Stimulated activated CD4-positive, alpha-beta T cell treated with anti-CD3 and anti-CD28 coated beads, Interleukin-4, amount 100 ng/mL, for 4 hours (primary cell): Measurements from ENCODE around the gene IREB2.

Experiments
- DNase-seq, 2 experiments: peaks; one replicate each; pipeline ENCODE4 v3.0.0-alpha.2; 2020

IREB2 gene

DNA sequence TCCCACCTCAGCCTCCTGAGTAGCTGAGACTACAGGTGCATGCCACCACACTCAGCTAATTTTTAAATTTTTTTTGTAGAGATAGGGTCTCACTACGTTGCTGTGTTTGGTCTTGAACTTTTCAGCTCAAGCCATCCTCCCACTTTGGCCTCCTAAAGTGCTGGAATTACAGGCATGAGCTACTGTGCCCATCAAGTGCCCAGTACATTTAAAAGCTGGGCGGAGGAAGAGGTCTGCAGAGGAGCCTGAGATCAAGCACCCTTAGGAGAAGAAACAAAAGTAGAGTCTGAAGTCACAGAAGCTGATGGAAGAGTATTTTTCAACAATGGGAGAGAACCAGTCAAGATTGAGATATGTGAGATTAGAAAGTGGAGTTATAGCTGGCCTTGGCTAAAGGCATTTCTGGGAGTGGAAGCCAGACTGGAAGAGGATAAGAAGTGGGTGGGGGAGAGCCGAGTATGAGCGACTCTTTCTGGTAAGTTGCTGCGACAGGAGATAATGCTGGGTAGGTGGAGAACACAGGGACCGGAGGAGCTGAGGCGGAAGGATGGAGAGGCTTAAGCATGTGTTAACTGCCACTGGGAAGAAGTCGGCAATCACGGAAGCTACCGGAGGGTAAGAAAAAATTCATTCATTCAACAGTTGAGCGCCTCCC is 782 bp upstream of the IREB2 start:
- DNase-seq, result no peak

GRCh38 chr15:78438619-78439285 is 736 bp downstream of the IREB2 start:
- peak; percentile 4 to 15 for DNase-seq

GRCh38 chr15:78440375-78441373 is 2.7 kb downstream of the IREB2 start:
- DNase-seq, result no peak

GRCh38 chr15:78444255-78444654 is 6.2 kb downstream of the IREB2 start:
- DNase-seq, result no peak

DNA sequence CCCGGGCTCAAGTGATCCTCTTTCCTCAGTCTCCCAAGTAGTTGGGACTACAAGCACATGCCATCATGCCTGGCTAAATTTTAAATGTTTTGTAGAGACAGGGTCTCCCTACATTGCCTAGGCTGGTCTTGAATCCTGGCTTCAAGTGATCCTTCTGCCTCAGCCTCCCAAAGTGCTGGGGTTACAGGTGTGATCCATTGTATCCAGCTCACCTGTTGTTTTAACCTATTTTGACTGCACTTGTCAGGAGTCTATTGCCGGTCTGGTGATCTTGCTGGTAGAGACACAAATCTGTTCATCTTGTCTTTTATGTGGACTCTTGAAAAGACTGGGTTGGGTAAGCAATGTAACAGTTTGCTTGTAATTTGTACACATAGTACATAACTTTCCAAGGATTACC is 7.9 kb downstream of the IREB2 start:
- DNase-seq, result no peak

- no peak for DNase-seq
These were observed 8.5 kb downstream of the IREB2 start for GRCh38 chr15:78446551-78446950.

- DNase-seq, result no peak
These were observed 10.6 kb downstream of the IREB2 start for GRCh38 chr15:78448441-78449219.

- no peak for DNase-seq
These were observed 11.4 kb downstream of the IREB2 start for GRCh38 chr15:78449220-78449999.

DNA sequence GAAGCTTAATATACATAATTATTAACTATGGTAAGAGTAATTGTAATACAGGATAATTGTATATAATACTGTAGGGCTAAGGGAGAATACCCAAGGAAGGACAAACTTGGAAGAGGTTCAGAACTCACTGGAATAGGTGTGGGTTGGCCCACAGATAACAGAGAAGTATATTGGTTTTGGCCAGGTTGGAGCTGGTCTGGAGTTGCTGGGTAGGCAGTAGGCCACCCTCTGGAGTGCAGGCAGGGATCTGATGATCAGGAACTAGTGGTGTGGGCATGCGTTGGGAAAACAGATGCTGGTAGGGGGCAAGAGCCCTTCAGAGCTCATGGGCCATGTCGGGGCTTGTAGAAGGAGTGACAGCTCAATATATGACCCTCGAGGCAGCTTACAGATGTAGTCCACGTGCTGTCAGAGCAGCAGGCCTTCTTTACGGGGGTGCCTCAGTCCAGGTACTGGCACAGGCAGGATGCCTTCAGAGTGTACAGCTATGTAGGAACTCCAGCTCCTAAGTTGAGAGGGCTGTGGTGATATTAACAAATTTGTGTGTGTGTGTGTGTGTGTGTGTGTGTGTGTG is 12.4 kb downstream of the IREB2 start:
- DNase-seq, result no peak

GRCh38 chr15:78452485-78452884 is 14.5 kb downstream of the IREB2 start:
- DNase-seq, result no peak

DNA sequence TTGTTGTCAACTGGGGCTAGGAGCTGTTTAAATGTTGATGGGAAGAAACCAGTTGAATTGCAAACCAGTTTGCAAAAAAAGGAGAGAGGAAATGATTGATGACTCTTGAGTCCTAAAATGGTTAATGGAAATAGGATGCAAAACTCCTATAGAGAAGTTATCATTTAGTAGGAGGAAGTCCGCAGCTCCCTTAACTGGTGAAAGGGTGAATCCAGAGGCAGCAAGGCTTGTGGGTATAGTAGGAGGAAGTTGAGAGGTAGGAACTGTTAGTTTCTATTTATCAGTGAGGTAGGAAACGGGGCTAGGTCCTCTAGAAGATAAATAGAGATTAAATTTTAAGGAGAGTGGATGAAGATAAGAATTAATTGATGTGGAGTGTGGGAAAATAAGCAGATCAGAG is 15.4 kb downstream of the IREB2 start:
- no peak for DNase-seq

DNA sequence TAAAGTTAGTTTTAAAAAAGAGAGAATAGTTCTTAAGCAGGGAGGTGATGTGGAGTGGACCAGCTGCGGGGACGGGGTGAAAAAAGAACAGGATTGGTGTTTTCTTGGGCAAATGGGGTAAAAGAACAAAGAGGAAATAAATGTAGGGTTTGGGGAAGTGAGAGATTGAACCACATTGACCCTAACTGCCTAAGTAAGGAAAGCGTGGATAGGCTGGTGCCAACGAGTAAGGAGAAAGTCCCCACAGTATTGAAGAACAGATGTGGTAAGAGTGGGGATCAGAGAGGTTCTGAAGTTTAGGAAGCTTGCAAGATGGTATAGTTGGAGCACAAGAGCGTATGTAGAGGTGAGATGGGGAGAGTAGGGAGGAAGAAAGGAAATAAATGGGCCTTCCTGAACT is 17.0 kb downstream of the IREB2 start:
- no peak for DNase-seq

- no peak for DNase-seq
These were observed 17.7 kb downstream of the IREB2 start for GRCh38 chr15:78455749-78456148.

GRCh38 chr15:78456426-78456825 is 18.4 kb downstream of the IREB2 start:
- DNase-seq, result no peak

GRCh38 chr15:78457101-78457500 is 19.1 kb downstream of the IREB2 start:
- no peak for DNase-seq

DNA sequence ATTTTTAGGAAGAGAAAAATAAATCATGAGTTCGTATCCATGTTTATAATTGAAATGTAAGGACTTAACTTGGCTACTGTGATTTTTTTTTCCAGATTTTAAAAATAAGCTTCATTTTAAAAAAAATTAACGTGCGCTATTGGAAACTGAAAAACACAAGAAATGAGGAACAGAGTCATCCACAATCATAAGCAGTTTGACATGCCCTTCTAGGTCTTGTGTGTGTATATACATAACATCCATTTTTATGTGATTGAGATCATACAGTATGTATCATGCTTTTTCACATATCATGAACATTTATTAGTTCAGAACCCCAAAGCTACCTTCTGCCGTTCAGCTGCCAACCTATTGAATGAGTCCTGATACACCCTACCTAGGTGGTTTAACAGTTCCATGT is 22.7 kb downstream of the IREB2 start:
- DNase-seq, result no peak

DNA sequence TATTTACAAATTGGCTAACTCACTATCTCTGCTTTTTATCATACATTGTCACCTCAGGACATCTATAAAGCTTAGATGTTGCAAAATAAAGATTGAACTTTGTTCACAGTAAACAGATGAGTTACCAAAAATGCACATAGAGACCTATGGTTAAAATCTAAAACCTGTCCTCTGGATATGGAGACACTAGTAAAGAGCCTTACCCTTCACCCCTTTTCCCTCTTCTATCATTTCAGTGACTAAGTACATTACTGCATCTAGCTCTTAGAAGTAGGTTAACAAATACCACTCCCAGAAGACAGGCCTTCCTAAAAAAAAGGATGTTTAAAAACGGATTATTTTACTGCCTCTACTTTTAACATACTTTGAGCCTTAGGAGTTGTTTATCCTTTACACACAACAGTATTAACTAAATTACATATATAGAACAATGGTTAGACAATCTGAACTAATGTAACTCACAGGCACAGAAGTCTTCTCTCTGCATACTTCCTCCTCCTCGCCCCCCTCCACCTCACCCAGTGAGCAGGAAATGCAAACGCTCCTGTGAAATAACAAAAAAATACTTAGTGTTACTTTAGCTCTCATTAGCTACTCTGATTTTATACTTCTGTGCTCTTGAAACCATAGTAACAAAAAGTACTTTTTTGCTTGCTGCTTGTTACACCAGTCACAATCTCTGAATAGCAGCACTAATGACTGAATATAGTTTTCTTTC is 23.3 kb downstream of the IREB2 start:
- peak in 1 of 2 experiments; percentile 12 for DNase-seq

DNA sequence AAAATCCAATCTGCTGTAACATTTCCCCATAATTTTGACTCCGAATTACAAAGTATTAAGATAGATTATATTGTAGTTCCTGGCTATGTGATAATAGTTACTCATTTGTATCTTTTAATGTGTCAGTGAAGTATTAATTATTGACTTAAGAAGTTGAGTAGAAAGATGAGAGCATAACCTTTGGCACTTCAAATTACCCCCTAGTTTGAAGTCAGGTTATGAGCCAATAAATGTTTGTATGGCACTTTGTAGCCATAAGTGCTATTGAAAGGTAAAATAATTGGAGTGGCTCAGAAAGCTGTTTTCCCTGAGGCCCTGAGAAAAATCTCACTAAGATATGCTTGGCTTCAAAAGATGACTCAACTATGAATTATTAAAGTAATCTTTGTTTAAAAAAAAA is 31.0 kb downstream of the IREB2 start:
- DNase-seq, result no peak

DNA sequence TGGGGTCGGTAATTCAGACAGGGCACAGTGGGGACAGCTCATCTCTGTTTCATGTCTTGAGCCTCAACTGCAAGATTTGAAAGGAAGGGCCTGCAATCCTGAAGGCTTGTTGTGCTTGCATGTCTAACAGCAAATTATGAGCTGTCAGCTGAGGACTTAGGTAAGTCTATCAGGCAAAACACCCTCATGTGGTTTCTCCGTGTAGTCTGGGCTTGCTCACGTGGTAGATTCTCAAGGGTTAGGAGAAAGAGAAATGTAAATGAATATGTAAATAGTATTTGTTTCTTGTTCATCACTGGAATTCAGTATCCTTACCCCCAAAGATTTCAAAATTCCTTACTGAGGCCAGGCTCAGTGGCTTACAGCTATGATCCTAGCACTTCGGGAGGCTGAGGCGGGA is 39.3 kb downstream of the IREB2 start:
- no peak for DNase-seq

DNA sequence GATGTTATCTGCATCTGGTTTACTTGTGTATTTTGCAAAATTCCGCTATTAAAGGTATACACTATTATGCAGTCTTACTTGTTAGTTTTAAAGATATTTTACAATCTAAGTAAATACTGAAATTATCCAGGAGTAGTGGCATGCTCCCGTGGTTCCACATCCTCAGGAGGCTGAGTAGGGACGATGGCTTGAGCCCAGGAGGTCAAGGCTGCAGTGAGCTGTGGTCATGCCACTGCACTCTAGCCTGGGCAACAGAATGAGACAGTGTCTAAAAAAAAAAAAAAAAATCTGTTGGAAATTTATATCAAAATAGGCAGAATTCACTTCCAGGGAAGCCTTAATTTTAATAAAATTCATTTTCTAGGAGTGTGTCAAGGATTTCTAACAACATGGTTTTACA is 41.6 kb downstream of the IREB2 start:
- DNase-seq, result no peak

DNA sequence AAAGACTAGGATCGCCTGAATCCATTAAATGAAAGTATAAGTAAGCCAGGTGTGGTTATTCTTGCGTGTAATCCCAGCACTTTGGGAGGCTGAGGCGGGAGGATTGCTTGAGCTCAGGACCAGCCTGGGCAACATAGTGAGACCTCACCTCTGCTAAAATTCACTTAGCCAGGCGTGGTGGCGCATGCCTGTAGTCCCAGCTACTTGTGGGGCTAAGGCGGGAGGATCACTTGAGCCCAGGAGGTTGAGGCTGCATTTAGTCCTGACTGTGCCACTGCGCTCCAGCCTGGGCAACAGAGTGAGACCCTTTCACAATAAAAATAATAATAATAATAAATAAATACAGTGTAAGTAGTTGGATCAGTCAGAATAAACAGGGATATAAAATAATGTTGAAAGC is 43.9 kb downstream of the IREB2 start:
- no peak for DNase-seq
